ENCODE results near the gene TSPAN32.

TSPAN32 gene

GRCh38 chr11:2310073-2310785, 8.4 kb downstream of the TSPAN32 start:
- no peak for TF ChIP-seq MAX (IDR thresholded peaks at IDR 0.05)

GRCh38 chr11:2310786-2311352, 9.1 kb downstream of the TSPAN32 start:
- TF ChIP-seq CEBPB (IDR thresholded peaks at IDR 0.05) (no peak), ZBTB7A (IDR thresholded peaks at IDR 0.05; ENCODE audit: low read depth) (no peak), TAF1 (IDR thresholded peaks at IDR 0.05; ENCODE audit: low read depth) (no peak), MAX (IDR thresholded peaks at IDR 0.05) (no peak)

- no peak for TF ChIP-seq YY1 (IDR thresholded peaks at IDR 0.05; ENCODE audit: low read depth)
These were observed 9.7 kb downstream of the TSPAN32 start for GRCh38 chr11:2311353-2312133.

GRCh38 chr11:2312232-2313042, 10.6 kb downstream of the TSPAN32 start:
- TF ChIP-seq YY1 (IDR thresholded peaks at IDR 0.05; ENCODE audit: low read depth): no peak
- TF ChIP-seq TCF12 (IDR thresholded peaks at IDR 0.05; ENCODE audit: low read depth): no peak
- TF ChIP-seq REST (IDR thresholded peaks at IDR 0.05; ENCODE audit: low read depth): no peak
- no peak for TF ChIP-seq NFIC (IDR thresholded peaks at IDR 0.05)
- TF ChIP-seq CEBPB (IDR thresholded peaks at IDR 0.05): no peak
- TF ChIP-seq EP300 (IDR thresholded peaks at IDR 0.05; ENCODE audit: borderline replicate concordance): no peak
- TF ChIP-seq MAX (IDR thresholded peaks at IDR 0.05): no peak
- TF ChIP-seq TAF1 (IDR thresholded peaks at IDR 0.05; ENCODE audit: low read depth): no peak
- TF ChIP-seq FOXM1 (IDR thresholded peaks at IDR 0.05; ENCODE audit: borderline replicate concordance, low read depth): no peak

- no peak for TF ChIP-seq TCF12 (IDR thresholded peaks at IDR 0.05; ENCODE audit: low read depth)
- TF ChIP-seq TEAD4 (IDR thresholded peaks at IDR 0.05): no peak
- TF ChIP-seq USF1 (IDR thresholded peaks at IDR 0.05): no peak
- no peak for TF ChIP-seq TAF1 (IDR thresholded peaks at IDR 0.05; ENCODE audit: low read depth)
- no peak for TF ChIP-seq CEBPB (IDR thresholded peaks at IDR 0.05)
- TF ChIP-seq RAD21 (IDR thresholded peaks at IDR 0.05; ENCODE audit: low read depth): no peak
- TF ChIP-seq ZBTB7A (IDR thresholded peaks at IDR 0.05; ENCODE audit: low read depth): no peak
- TF ChIP-seq FOXM1 (IDR thresholded peaks at IDR 0.05; ENCODE audit: borderline replicate concordance, low read depth): no peak
- no peak for TF ChIP-seq EP300 (IDR thresholded peaks at IDR 0.05; ENCODE audit: borderline replicate concordance)
- no peak for TF ChIP-seq EGR1 (IDR thresholded peaks at IDR 0.05)
- no peak for TF ChIP-seq REST (IDR thresholded peaks at IDR 0.05; ENCODE audit: low read depth)
- no peak for TF ChIP-seq CREB1 (IDR thresholded peaks at IDR 0.05; ENCODE audit: low read depth)
- TF ChIP-seq NFIC (IDR thresholded peaks at IDR 0.05): no peak
- no peak for TF ChIP-seq YY1 (IDR thresholded peaks at IDR 0.05; ENCODE audit: low read depth)
- TF ChIP-seq MAX (IDR thresholded peaks at IDR 0.05): no peak
These were observed 11.5 kb downstream of the TSPAN32 start for GRCh38 chr11:2313051-2313951.

Measured in Ishikawa (cell line).